Measurements from ENCODE around the gene PRKAG2. TPM values are rescaled to one million over a fixed set of nuclear protein-coding genes. Genes with fewer than 3 reads are reported as not detected.

PRKAG2 gene
- total and polyA plus RNA-seq, 2 of the 13 experiments (the other 11 are each of a cell fraction or from before 2014, with no cell fraction given), result 0.90 to 1.3 TPM

DNA sequence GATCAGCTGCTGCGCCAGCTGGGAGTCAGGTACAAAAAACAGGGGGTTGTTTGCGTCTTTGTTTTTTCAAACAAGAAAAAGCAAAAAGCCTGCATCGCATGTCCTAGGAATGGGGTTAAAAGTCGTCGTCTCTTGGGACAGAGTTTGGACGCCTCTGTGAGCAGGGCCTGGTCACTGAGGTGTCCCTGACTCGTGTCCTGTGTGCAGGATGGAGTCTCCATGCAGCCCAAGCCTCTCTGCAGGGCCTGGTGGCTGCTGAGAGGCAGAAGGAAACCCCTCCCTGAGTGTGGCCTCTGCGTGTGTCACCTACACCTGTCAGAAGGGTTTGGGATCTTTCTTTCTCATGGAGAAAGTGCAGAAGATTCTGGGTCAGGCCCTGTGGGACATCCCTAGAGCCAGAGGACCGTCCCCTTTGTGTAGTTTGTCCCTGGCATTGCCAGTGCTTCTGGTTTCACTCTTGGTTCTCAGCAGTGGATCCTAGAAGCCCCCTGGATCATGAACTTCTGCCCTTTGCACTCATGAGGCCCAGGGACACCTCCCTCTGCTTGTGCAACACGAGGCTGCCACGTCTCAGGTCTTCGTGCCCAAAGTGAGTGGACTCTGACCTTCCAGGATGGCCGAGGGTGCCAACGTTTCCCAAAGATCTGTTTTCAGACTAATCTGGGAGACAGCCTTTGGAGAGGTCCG is 75.0 kb downstream of the PRKAG2 start (continued):
- TF ChIP-seq ZNF510 (CRISPR knock-in tag; IDR thresholded peaks at IDR 0.05; ENCODE audit: low read depth) (no peak), ZNF263 (CRISPR knock-in tag; IDR thresholded peaks at IDR 0.05) (no peak), ZFP82 (CRISPR knock-in tag; IDR thresholded peaks at IDR 0.05; ENCODE audit: borderline replicate concordance) (no peak), XRCC5 (optimal IDR thresholded peaks at IDR 0.05; ENCODE audit: low read length) (no peak), GATAD2A (CRISPR knock-in tag; IDR thresholded peaks at IDR 0.05) (peak; percentile 61), ZNF878 (CRISPR knock-in tag; IDR thresholded peaks at IDR 0.05) (no peak), IRF2 (CRISPR knock-in tag; IDR thresholded peaks at IDR 0.05) (no peak), RXRA (CRISPR knock-in tag; IDR thresholded peaks at IDR 0.05) (peak; percentile 80), CENPX (CRISPR knock-in tag; IDR thresholded peaks at IDR 0.05) (no peak), MTF1 (CRISPR knock-in tag; IDR thresholded peaks at IDR 0.05) (no peak), JUND (CRISPR knock-in tag; IDR thresholded peaks at IDR 0.05) (no peak), ARNT2 (CRISPR knock-in tag; IDR thresholded peaks at IDR 0.05; ENCODE audit: low read depth) (no peak), SNRNP70 (IDR thresholded peaks at IDR 0.05; ENCODE audit: low read depth, low read length) (no peak), ZNF264 (CRISPR knock-in tag; IDR thresholded peaks at IDR 0.05) (no peak), BHLHE40 (IDR thresholded peaks at IDR 0.05; ENCODE audit: low read length) (no peak)
- TF ChIP-seq, protein P1, sequence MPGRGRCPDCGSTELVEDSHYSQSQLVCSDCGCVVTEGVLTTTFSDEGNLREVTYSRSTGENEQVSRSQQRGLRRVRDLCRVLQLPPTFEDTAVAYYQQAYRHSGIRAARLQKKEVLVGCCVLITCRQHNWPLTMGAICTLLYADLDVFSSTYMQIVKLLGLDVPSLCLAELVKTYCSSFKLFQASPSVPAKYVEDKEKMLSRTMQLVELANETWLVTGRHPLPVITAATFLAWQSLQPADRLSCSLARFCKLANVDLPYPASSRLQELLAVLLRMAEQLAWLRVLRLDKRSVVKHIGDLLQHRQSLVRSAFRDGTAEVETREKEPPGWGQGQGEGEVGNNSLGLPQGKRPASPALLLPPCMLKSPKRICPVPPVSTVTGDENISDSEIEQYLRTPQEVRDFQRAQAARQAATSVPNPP (CRISPR knock-in tag; IDR thresholded peaks at IDR 0.05), result no peak
- TF ChIP-seq, protein P2, sequence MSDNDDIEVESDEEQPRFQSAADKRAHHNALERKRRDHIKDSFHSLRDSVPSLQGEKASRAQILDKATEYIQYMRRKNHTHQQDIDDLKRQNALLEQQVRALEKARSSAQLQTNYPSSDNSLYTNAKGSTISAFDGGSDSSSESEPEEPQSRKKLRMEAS (IDR thresholded peaks at IDR 0.05), result peak; percentile 50; the same call in 1 of the 2 replicates
- TF ChIP-seq, protein P3, sequence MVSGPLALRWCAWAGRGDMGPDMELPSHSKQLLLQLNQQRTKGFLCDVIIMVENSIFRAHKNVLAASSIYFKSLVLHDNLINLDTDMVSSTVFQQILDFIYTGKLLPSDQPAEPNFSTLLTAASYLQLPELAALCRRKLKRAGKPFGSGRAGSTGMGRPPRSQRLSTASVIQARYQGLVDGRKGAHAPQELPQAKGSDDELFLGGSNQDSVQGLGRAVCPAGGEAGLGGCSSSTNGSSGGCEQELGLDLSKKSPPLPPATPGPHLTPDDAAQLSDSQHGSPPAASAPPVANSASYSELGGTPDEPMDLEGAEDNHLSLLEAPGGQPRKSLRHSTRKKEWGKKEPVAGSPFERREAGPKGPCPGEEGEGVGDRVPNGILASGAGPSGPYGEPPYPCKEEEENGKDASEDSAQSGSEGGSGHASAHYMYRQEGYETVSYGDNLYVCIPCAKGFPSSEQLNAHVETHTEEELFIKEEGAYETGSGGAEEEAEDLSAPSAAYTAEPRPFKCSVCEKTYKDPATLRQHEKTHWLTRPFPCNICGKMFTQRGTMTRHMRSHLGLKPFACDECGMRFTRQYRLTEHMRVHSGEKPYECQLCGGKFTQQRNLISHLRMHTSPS (CRISPR knock-in tag; IDR thresholded peaks at IDR 0.05; ENCODE audit: low read depth), result peak; percentile 66; the same call in 1 of the 2 replicates
